ENCODE measurements around the gene FAM13A. TPM values are rescaled to one million over a fixed set of nuclear protein-coding genes. Genes with fewer than 3 reads are reported as not detected.

The FAM13A gene
- total and polyA plus RNA-seq, 10 of the 15 experiments (the other 5 are each of a cell fraction or from before 2014, with no cell fraction given): 0.05 to 1.8 (median 0.27) TPM; not detected in 1

DNA sequence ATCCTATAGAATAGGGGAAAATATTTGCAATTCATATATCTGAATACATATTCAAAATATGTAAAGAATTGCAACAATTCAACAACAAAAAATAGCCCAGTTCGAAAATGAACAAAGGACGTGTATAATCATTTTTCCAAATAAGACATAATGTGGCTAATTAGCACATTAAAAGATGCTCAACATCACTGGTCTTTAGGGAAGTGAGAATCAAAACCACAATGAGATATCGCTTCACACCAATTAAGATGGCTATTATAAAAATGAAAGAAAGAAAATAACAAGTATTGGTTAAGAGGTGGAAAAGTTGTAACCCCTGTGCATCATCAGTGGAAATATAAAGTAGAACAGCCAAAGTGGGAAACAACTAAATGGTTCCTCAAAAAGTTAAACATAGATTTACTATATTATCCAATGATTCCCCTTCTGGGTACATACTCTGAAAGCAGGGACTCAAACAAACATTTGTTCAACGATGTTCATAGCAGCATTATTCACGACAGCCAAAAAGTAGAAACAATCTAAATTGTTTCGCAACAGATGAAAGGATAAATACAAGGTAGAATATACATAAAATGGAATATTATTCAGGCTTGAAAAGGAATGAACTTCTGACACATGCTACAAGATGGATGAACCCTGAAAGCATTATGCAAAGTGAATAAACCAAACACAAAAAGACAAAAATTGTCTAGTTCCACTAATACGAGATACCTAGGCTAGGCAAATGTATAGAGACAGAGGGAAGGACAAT lies 12.7 kb downstream of the FAM13A start (continued):
- TF ChIP-seq, protein P1, sequence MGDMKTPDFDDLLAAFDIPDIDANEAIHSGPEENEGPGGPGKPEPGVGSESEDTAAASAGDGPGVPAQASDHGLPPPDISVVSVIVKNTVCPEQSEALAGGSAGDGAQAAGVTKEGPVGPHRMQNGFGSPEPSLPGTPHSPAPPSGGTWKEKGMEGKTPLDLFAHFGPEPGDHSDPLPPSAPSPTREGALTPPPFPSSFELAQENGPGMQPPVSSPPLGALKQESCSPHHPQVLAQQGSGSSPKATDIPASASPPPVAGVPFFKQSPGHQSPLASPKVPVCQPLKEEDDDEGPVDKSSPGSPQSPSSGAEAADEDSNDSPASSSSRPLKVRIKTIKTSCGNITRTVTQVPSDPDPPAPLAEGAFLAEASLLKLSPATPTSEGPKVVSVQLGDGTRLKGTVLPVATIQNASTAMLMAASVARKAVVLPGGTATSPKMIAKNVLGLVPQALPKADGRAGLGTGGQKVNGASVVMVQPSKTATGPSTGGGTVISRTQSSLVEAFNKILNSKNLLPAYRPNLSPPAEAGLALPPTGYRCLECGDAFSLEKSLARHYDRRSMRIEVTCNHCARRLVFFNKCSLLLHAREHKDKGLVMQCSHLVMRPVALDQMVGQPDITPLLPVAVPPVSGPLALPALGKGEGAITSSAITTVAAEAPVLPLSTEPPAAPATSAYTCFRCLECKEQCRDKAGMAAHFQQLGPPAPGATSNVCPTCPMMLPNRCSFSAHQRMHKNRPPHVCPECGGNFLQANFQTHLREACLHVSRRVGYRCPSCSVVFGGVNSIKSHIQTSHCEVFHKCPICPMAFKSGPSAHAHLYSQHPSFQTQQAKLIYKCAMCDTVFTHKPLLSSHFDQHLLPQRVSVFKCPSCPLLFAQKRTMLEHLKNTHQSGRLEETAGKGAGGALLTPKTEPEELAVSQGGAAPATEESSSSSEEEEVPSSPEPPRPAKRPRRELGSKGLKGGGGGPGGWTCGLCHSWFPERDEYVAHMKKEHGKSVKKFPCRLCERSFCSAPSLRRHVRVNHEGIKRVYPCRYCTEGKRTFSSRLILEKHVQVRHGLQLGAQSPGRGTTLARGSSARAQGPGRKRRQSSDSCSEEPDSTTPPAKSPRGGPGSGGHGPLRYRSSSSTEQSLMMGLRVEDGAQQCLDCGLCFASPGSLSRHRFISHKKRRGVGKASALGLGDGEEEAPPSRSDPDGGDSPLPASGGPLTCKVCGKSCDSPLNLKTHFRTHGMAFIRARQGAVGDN (IDR thresholded peaks at IDR 0.05): no peak
- no peak for TF ChIP-seq RAD21 (IDR thresholded peaks at IDR 0.05; ENCODE audit: insufficient read depth, low read depth, low read length)
- TF ChIP-seq, protein P2, sequence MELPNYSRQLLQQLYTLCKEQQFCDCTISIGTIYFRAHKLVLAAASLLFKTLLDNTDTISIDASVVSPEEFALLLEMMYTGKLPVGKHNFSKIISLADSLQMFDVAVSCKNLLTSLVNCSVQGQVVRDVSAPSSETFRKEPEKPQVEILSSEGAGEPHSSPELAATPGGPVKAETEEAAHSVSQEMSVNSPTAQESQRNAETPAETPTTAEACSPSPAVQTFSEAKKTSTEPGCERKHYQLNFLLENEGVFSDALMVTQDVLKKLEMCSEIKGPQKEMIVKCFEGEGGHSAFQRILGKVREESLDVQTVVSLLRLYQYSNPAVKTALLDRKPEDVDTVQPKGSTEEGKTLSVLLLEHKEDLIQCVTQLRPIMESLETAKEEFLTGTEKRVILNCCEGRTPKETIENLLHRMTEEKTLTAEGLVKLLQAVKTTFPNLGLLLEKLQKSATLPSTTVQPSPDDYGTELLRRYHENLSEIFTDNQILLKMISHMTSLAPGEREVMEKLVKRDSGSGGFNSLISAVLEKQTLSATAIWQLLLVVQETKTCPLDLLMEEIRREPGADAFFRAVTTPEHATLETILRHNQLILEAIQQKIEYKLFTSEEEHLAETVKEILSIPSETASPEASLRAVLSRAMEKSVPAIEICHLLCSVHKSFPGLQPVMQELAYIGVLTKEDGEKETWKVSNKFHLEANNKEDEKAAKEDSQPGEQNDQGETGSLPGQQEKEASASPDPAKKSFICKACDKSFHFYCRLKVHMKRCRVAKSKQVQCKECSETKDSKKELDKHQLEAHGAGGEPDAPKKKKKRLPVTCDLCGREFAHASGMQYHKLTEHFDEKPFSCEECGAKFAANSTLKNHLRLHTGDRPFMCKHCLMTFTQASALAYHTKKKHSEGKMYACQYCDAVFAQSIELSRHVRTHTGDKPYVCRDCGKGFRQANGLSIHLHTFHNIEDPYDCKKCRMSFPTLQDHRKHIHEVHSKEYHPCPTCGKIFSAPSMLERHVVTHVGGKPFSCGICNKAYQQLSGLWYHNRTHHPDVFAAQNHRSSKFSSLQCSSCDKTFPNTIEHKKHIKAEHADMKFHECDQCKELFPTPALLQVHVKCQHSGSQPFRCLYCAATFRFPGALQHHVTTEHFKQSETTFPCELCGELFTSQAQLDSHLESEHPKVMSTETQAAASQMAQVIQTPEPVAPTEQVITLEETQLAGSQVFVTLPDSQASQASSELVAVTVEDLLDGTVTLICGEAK (IDR thresholded peaks at IDR 0.05; ENCODE audit: borderline replicate concordance): no peak
- TF ChIP-seq POLR2AphosphoS2 (IDR thresholded peaks at IDR 0.05; ENCODE audit: low read depth, low read length): no peak
- TF ChIP-seq BACH1 (IDR thresholded peaks at IDR 0.05; ENCODE audit: borderline replicate concordance): no peak
- no peak for TF ChIP-seq FOXK2 (IDR thresholded peaks at IDR 0.05)
- TF ChIP-seq JUNB (IDR thresholded peaks at IDR 0.05): no peak
- TF ChIP-seq, protein P3, sequence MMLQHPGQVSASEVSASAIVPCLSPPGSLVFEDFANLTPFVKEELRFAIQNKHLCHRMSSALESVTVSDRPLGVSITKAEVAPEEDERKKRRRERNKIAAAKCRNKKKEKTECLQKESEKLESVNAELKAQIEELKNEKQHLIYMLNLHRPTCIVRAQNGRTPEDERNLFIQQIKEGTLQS (IDR thresholded peaks at IDR 0.05; ENCODE audit: borderline replicate concordance, extremely low read depth, low read depth, low read length): no peak
- no peak for TF ChIP-seq FOS (IDR thresholded peaks at IDR 0.05; ENCODE audit: borderline replicate concordance, extremely low read depth, insufficient read length)
- no peak for TF ChIP-seq SMAD1 (IDR thresholded peaks at IDR 0.05; ENCODE audit: low read depth, partially characterized antibody)
- no peak for TF ChIP-seq NFYB (IDR thresholded peaks at IDR 0.05; ENCODE audit: insufficient read depth, low read depth, low read length)
- no peak for TF ChIP-seq NRF1 (conservative IDR thresholded peaks at IDR 0.05; ENCODE audit: low read depth, low read length)
- TF ChIP-seq, protein P4, sequence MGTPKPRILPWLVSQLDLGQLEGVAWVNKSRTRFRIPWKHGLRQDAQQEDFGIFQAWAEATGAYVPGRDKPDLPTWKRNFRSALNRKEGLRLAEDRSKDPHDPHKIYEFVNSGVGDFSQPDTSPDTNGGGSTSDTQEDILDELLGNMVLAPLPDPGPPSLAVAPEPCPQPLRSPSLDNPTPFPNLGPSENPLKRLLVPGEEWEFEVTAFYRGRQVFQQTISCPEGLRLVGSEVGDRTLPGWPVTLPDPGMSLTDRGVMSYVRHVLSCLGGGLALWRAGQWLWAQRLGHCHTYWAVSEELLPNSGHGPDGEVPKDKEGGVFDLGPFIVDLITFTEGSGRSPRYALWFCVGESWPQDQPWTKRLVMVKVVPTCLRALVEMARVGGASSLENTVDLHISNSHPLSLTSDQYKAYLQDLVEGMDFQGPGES (IDR thresholded peaks at IDR 0.05): no peak
- TF ChIP-seq NFXL1 (IDR thresholded peaks at IDR 0.05; ENCODE audit: borderline replicate concordance): no peak
- peak; percentile 98 for TF ChIP-seq MTA2 (IDR thresholded peaks at IDR 0.05; ENCODE audit: low read depth)
- no peak for TF ChIP-seq EZH2 (IDR thresholded peaks at IDR 0.05; ENCODE audit: borderline replicate concordance, control insufficient read depth, low read depth, low read length)
- TF ChIP-seq ZNF622 (IDR thresholded peaks at IDR 0.05): no peak
- no peak for TF ChIP-seq EP300 (IDR thresholded peaks at IDR 0.05; ENCODE audit: borderline replicate concordance in 1 of 2, control insufficient read depth in 1 of 2, low read depth in 2 of 2, low read length in 2 of 2)

All from GM12878 (cell line).